HFFc6 (cell line): ENCODE results near the gene CRMP1. TPM values are rescaled to one million over a fixed set of nuclear protein-coding genes. Genes with fewer than 3 reads are reported as not detected.

Experiments
- DNase-seq: peaks from one replicate; pipeline ENCODE4 v3.0.0-alpha.2; 2018
- H3K27ac Mint-ChIP-seq: 2 replicates; pipeline ENCODE4 v1.8.0; 2020; ENCODE audit warnings: mild to moderate bottlenecking, mixed read lengths
- H3K27me3 Mint-ChIP-seq: 2 replicates; pipeline ENCODE4 v1.8.0; 2021; ENCODE audit warnings: mild to moderate bottlenecking, moderate library complexity, mixed read lengths; ENCODE audit not compliant: insufficient read depth
- H3K36me3 Mint-ChIP-seq: 2 replicates; pipeline ENCODE4 v1.8.0; 2021; ENCODE audit warnings: low read depth, mixed read lengths
- H3K4me1 Mint-ChIP-seq: 2 replicates; pipeline ENCODE4 v1.8.0; 2020; ENCODE audit warnings: low read depth, mixed read lengths
- H3K4me3 Mint-ChIP-seq: 2 replicates; pipeline ENCODE4 v1.8.0; 2020; ENCODE audit warnings: mild to moderate bottlenecking, moderate library complexity, mixed read lengths
- H3K9me3 Mint-ChIP-seq: 2 replicates; pipeline ENCODE4 v1.8.0; 2020; ENCODE audit warnings: mild to moderate bottlenecking, mixed read lengths
- CTCF ChIP-seq: fragments of 200-600 bp; sonication (generic); IDR thresholded peaks from 2 replicates; pipeline ENCODE4 v1.5.0; 2021; ENCODE audit warnings: antibody characterized with exemption, mild to moderate bottlenecking
- total RNA-seq, 6 experiments: library from RNA; stranded (reverse); fragmentation: NEBNext Ultra II Directional; extraction: Animal tissue kit (Norgen Biotek cat#: 25700); gene quantifications; 2 replicates in 1 of 6; 3 replicates in 5 of 6; pipeline ENCODE4 v1.2.3, GENCODE V29; 2021

CRMP1 gene
- total RNA-seq, 6 experiments from 2014 or later = not detected

- Mint-ChIP-seq H3K4me1 (no peaks in the 10 kb centered on the region), H3K27ac (no peak overlapping the region), H3K4me3 (no peak overlapping the region), H3K27me3 (peaks cover 13% of the 10 kb centered on the region), H3K9me3 (peaks cover 21% of the 10 kb centered on the region), H3K36me3 (no peaks in the 10 kb centered on the region)
- no peak for DNase-seq
- TF ChIP-seq CTCF = no peak
These were observed 8.0 kb upstream of the CRMP1 start for GRCh38 chr4:5900844-5901243.

- no peak for TF ChIP-seq CTCF
- H3K4me3 Mint-ChIP-seq = no peak overlapping the region
- no peak for DNase-seq
- no peaks in the 10 kb centered on the region for H3K4me1 Mint-ChIP-seq
- H3K36me3 Mint-ChIP-seq = no peaks in the 10 kb centered on the region
- peaks cover 16% of the 10 kb centered on the region for H3K9me3 Mint-ChIP-seq
- H3K27me3 Mint-ChIP-seq = peaks cover 18% of the 10 kb centered on the region
- no peak overlapping the region for H3K27ac Mint-ChIP-seq
These were observed 7.0 kb upstream of the CRMP1 start for GRCh38 chr4:5899881-5900280.

GRCh38 chr4:5899396-5899795 is 6.5 kb upstream of the CRMP1 start:
- peaks cover 20% of the 10 kb centered on the region for H3K27me3 Mint-ChIP-seq
- peaks cover 11% of the 10 kb centered on the region; the same call in 1 of the 2 replicates for H3K9me3 Mint-ChIP-seq
- H3K36me3 Mint-ChIP-seq = no peaks in the 10 kb centered on the region
- H3K4me3 Mint-ChIP-seq = no peak overlapping the region
- no peak for DNase-seq
- TF ChIP-seq CTCF = no peak
- H3K27ac Mint-ChIP-seq = no peak overlapping the region
- no peaks in the 10 kb centered on the region for H3K4me1 Mint-ChIP-seq

- no peak for TF ChIP-seq CTCF
- Mint-ChIP-seq H3K9me3 (peaks cover 15% of the 10 kb centered on the region; the same call in 1 of the 2 replicates), H3K36me3 (no peaks in the 10 kb centered on the region), H3K4me3 (no peak overlapping the region), H3K4me1 (no peaks in the 10 kb centered on the region), H3K27me3 (peaks cover 28% of the 10 kb centered on the region), H3K27ac (no peak overlapping the region)
- DNase-seq = no peak
These were observed 4.8 kb upstream of the CRMP1 start for GRCh38 chr4:5897674-5898073.

- peaks cover 29% of the 10 kb centered on the region for H3K27me3 Mint-ChIP-seq
- no peak overlapping the region for H3K4me3 Mint-ChIP-seq
- peaks cover 20% of the 10 kb centered on the region; the same call in 1 of the 2 replicates for H3K9me3 Mint-ChIP-seq
- no peak overlapping the region for H3K27ac Mint-ChIP-seq
- no peak for TF ChIP-seq CTCF
- no peaks in the 10 kb centered on the region for H3K4me1 Mint-ChIP-seq
- no peaks in the 10 kb centered on the region for H3K36me3 Mint-ChIP-seq
- DNase-seq = no peak
These were observed 2.4 kb upstream of the CRMP1 start for GRCh38 chr4:5895287-5895686.

GRCh38 chr4:5894266-5894665 is 1.4 kb upstream of the CRMP1 start:
- H3K27me3 Mint-ChIP-seq = peaks cover 37% of the 10 kb centered on the region
- peaks cover 20% of the 10 kb centered on the region; the same call in 1 of the 2 replicates for H3K9me3 Mint-ChIP-seq

More at GRCh38 chr4:5894266-5894665, 1.4 kb upstream of the CRMP1 start:
- Mint-ChIP-seq H3K27ac (no peak overlapping the region), H3K36me3 (no peaks in the 10 kb centered on the region), H3K4me3 (no peak overlapping the region), H3K4me1 (no peaks in the 10 kb centered on the region)
- no peak for TF ChIP-seq CTCF
- no peak for DNase-seq
